Measurements from ENCODE around the gene OSCAR. TPM values are rescaled to one million over a fixed set of nuclear protein-coding genes. Genes with fewer than 3 reads are reported as not detected.
A peak's percentile ranks its signal among the peaks of the same experiment; 100 is the strongest.

The OSCAR gene
- total RNA-seq, 2 experiments from 2014 or later = 0.68 to 0.76 TPM

DNA sequence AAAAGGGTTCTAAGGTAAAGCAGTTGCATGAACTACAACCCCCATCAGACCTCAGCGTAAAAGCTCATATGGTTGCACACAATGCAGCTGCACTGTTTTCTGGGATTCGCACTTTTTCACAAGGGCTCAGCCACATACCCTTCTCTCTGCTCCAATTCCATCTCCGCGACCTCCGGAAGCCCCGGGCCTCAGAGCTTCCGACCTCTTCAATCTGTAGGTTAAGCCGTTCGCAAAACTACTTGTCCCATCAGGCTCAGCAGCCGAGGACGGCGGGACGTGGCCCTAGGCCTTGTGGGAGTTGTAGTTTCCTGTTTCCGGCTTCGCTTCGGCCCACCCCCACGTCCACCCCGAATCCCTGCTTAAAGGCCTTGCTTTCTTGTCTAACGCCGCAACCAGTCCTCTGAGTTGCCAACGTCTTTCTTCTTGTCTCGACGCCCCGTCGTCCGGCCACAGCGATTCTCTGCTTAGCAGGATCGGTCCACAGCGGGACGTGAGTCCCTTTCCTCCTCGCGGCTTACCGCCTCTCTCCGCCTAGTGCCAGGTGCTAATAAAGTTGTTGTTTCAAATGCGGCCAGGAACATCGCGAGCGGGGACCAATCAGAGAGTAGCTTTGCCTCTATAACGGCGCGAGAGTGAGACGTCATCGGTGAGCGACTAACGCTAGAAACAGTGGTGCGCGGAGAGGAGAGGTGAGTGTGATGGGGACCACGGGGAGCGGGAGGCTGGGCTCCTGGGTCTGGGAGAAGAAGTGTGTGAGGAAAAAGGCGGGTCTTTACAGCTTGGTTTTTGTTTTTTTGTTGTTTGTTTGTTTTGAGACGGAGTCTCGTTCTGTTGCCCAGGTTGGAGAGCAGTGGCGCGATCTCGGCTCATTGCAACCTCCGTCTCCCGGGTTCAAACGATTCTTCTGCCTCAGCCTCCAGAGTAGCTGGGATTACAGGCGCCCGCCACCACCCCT, 14.8 kb upstream of the OSCAR start, which contains the start of the genes PRPF31 and TFPT:
Gene PRPF31, plus strand, starts transcription at position 646 of the 955 bp plus-strand sequence. CDS start 2,525 bp downstream, outside the sequence.
Gene TFPT, minus strand, starts transcription at position 549 of the 955 bp plus-strand sequence. Its CDS starts 388 bp downstream, at position 161.
- ATAC-seq (peak; percentile 90), DNase-seq (peak; percentile 99)
- H3K4me3 Mint-ChIP-seq = peak within 1 kb of the TSS; percentile 94
- no peaks in the 10 kb centered on the region for H3K27me3 Mint-ChIP-seq
- H3K27ac Mint-ChIP-seq = peak within 1 kb of the TSS; percentile 97
- CTCF ChIA-PET = interaction anchor here (1.4 kb wide), 1 partner anchor 150 kb away, joined by 3 read pairs; no protein-coding TSS in a partner anchor
- no peak for TF ChIP-seq CTCF (IDR thresholded peaks at IDR 0.05)
- H3K9me3 Mint-ChIP-seq = no peaks in the 10 kb centered on the region
- intact Hi-C loops (cut with micrococcal nuclease) = loop anchor here (2.0 kb wide), 1 partner anchor 21 kb away; the partner anchor contains the start of gene CNOT3
- peaks cover 36% of the 10 kb centered on the region for H3K36me3 Mint-ChIP-seq (ENCODE audit: low read depth)
- POLR2A ChIA-PET = interaction anchor here (0.6 to 3.7 kb wide), 26 partner anchors 9 to 933 kb away, joined by 3 to 42 read pairs (median 3); partner anchors contain the start of genes CNOT3, LENG1, NDUFA3 and OSCAR
- H3K4me1 Mint-ChIP-seq (ENCODE audit: low read depth) = peaks cover 24% of the 10 kb centered on the region

DNA sequence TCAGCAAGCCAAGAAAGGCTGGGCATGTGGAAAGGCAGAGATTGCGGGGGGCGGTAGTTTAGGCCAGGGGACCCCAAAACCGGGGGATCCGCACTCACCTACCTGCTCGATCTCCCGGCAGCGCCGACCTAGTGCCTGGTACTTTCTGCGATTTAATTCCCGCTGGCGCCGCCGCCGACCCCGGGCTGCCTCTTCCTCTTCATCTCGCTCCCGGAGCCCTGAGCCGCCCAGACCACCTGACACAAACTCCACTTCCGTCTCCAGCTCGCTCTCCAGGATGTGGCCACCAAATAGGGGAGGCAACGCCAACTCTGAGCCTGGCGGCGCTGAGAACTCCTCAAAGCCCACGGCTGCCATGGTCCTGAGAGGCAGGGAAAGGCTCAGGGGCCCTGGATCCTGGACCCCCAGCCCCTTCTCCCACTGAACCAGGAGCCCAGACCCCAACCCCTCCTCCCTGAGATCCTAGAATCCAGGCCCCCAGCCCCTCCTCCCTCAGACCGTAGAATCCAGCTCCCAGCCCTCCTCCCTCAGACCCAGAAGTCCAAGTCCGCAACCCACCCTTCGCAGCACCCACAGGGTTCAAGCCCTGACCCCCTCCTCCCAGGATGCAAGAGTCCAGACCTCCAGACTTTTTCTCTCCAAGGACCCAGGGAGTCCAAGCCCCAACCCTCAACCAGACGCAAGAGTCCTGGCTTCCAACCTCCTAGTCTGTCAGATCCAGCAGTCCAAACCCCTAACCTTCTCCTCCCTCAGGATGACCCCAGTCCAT, 13.9 kb upstream of the OSCAR start:
- intact Hi-C loops (cut with micrococcal nuclease) = loop anchor here (2.0 kb wide), 1 partner anchor 22 kb away; the partner anchor contains the start of gene CNOT3
- Mint-ChIP-seq H3K4me1 (ENCODE audit: low read depth) (peaks cover 24% of the 10 kb centered on the region), H3K36me3 (ENCODE audit: low read depth) (peaks cover 35% of the 10 kb centered on the region), H3K9me3 (no peaks in the 10 kb centered on the region), H3K27me3 (no peaks in the 10 kb centered on the region), H3K27ac (peak overlapping the region; percentile 97), H3K4me3 (peak overlapping the region; percentile 94)
- CTCF ChIA-PET = interaction anchor here (0.9 to 1.4 kb wide), 2 partner anchors 92 to 151 kb away, joined by 3 read pairs; no protein-coding TSS in a partner anchor
- DNase-seq (peak; percentile 79), ATAC-seq (peak; percentile 57)
- no peak for TF ChIP-seq CTCF (IDR thresholded peaks at IDR 0.05)
- POLR2A ChIA-PET = interaction anchor here (0.5 to 3.7 kb wide), 18 partner anchors 8 to 1142 kb away, joined by 3 to 42 read pairs (median 3); partner anchors contain the start of genes CNOT3, LENG1, NDUFA3 and OSCAR

DNA sequence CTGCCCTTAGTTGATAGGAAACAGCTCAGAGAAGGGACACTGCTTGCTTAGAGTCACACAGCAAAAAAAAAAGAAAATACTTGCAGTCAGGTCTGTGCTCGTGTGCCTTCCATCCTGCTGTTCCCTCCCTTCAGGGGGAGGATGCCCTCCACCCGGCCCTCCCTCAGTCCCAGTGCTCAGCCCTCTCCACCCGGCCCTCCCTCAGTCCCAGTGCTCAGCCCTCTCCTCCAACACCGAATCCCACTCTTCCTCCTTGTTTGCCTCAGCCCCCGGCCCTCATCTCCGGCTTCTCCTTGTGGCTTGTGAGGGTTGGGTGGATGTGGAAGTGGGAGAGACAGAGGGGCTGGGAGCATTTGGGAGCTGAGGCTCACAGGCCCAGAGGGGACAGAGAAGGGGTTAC, 9.0 kb upstream of the OSCAR start:
- peaks cover 45% of the 10 kb centered on the region for H3K36me3 Mint-ChIP-seq (ENCODE audit: low read depth)
- CTCF ChIA-PET = no interaction called here
- no peaks in the 10 kb centered on the region for H3K27me3 Mint-ChIP-seq
- DNase-seq (no peak), ATAC-seq (no peak)
- intact Hi-C loops (cut with micrococcal nuclease) = no loop called here
- POLR2A ChIA-PET = no interaction called here
- H3K9me3 Mint-ChIP-seq = no peaks in the 10 kb centered on the region
- H3K4me3 Mint-ChIP-seq = no peak overlapping the region
- TF ChIP-seq CTCF (IDR thresholded peaks at IDR 0.05) = no peak
- no peak overlapping the region for H3K27ac Mint-ChIP-seq
- peaks cover 19% of the 10 kb centered on the region for H3K4me1 Mint-ChIP-seq (ENCODE audit: low read depth)

DNA sequence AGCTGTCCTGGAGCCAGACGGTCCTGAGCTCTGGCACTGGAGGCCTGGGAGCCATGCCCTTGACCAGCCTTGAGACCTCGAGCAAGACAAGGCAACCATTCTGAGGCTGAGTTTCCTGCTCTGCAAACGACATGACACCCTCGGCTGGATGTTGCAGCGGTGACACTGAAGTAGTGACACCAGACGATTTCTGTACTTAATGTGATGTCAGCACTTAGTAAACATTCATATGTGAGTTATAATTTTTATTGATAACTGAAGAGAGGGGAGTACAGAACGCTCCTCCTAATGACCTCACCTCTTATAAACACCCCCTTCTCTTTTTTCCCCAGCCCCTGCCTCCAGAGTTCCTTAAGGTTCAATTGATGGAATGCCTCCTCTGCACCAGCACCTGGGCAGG, 7.9 kb upstream of the OSCAR start:
- intact Hi-C loops (cut with micrococcal nuclease) = no loop called here
- peaks cover 16% of the 10 kb centered on the region for H3K4me1 Mint-ChIP-seq (ENCODE audit: low read depth)
- ATAC-seq (no peak), DNase-seq (no peak)
- ChIA-PET CTCF (no interaction called here), POLR2A (no interaction called here)
- H3K9me3 Mint-ChIP-seq = no peaks in the 10 kb centered on the region
- H3K27me3 Mint-ChIP-seq = no peaks in the 10 kb centered on the region
- TF ChIP-seq CTCF (IDR thresholded peaks at IDR 0.05) = no peak
- H3K36me3 Mint-ChIP-seq (ENCODE audit: low read depth) = peaks cover 40% of the 10 kb centered on the region
- no peak overlapping the region for H3K27ac Mint-ChIP-seq
- H3K4me3 Mint-ChIP-seq = no peak overlapping the region

All from activated CD8-positive, alpha-beta T cell treated with anti-CD3 and anti-CD28 coated beads for 36 hours (primary cell).